Measurements from ENCODE around the gene PNKD. TPM values are rescaled to one million over a fixed set of nuclear protein-coding genes. Genes with fewer than 3 reads are reported as not detected.

The PNKD gene
- total RNA-seq, 1 experiment from 2014 or later = 49.8 TPM

DNA sequence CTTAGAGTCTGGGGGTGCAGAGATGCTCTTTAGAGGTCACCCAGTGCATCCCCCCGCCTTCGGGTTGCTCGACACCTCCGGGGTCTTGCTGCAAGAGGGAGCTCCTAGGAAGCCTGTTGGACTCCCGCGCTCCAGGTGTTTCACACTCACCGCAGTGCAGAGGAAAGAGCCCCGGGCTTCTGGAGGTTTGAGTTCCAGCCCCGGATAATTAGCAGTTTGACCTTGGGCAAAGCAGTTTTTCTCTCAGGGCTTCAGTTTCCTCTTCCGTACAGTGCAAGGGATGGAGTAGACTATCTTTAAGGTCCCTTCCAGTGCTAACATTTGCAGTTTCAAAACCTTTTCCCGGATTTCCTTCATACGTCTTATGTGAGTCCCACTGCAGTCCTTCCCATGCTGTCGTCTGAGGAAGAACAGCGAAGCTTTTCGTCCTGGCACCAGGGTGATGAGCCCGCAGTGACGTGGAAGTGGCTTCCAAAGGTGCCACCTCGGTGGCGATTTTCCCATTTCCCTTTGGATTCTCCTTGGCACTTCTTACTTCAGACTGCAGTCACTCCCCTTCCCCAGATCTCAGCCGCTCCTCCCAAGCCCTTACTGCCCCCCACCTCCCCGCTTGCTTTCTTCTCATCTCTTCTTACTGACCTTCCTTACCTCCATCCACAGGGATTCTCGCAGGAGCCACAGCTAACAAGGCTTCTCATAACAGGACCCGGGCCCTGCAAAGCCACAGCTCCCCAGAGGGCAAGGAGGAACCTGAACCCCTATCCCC is 585 bp downstream of the PNKD start:
- TF ChIP-seq USF1 (CRISPR knock-in tag; IDR thresholded peaks at IDR 0.05) (no peak), SP1 (CRISPR knock-in tag; conservative IDR thresholded peaks at IDR 0.05) (no peak), ETV6 (CRISPR knock-in tag; IDR thresholded peaks at IDR 0.05) (no peak), JUN (CRISPR knock-in tag; IDR thresholded peaks at IDR 0.05) (no peak), ATF6 (CRISPR knock-in tag; IDR thresholded peaks at IDR 0.05) (no peak), TEAD4 (CRISPR knock-in tag; IDR thresholded peaks at IDR 0.05) (no peak), ZNF423 (CRISPR knock-in tag; IDR thresholded peaks at IDR 0.05) (no peak)
- TF ChIP-seq, protein P1, sequence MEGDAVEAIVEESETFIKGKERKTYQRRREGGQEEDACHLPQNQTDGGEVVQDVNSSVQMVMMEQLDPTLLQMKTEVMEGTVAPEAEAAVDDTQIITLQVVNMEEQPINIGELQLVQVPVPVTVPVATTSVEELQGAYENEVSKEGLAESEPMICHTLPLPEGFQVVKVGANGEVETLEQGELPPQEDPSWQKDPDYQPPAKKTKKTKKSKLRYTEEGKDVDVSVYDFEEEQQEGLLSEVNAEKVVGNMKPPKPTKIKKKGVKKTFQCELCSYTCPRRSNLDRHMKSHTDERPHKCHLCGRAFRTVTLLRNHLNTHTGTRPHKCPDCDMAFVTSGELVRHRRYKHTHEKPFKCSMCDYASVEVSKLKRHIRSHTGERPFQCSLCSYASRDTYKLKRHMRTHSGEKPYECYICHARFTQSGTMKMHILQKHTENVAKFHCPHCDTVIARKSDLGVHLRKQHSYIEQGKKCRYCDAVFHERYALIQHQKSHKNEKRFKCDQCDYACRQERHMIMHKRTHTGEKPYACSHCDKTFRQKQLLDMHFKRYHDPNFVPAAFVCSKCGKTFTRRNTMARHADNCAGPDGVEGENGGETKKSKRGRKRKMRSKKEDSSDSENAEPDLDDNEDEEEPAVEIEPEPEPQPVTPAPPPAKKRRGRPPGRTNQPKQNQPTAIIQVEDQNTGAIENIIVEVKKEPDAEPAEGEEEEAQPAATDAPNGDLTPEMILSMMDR (IDR thresholded peaks at IDR 0.05) = no peak
- H3K36me3 Mint-ChIP-seq = peaks cover 37% of the 10 kb centered on the region
- H3K27me3 Mint-ChIP-seq (ENCODE audit: low read depth) = no peaks in the 10 kb centered on the region
- ChIA-PET POLR2A (interaction anchor here (0.7 to 1.7 kb wide), 2 partner anchors 10 to 16 kb away, joined by 5 to 10 read pairs; partner anchors contain the start of gene GPBAR1), CTCF (interaction anchor here (0.6 to 4.4 kb wide), 18 partner anchors 11 to 240 kb away, joined by 3 to 52 read pairs (median 5); partner anchors contain the start of genes CATIP, CTDSP1, GPBAR1 and TMBIM1)
- no peak for DNase-seq (ENCODE audit: low spot score)
- no peaks in the 10 kb centered on the region for H3K9me3 Mint-ChIP-seq
- peak overlapping the region; percentile 84 for H3K4me3 Mint-ChIP-seq
- peak overlapping the region; percentile 84 for H3K27ac Mint-ChIP-seq
- H3K4me1 Mint-ChIP-seq = peaks cover 19% of the 10 kb centered on the region
- no peak for ATAC-seq

GRCh38 chr2:218271487-218271797 is 1.1 kb downstream of the PNKD start:
- peaks cover 35% of the 10 kb centered on the region for H3K36me3 Mint-ChIP-seq
- no peaks in the 10 kb centered on the region for H3K9me3 Mint-ChIP-seq
- CTCF ChIA-PET = interaction anchor here (0.9 to 4.4 kb wide), 9 partner anchors 11 to 135 kb away, joined by 3 to 52 read pairs (median 9); partner anchors contain the start of genes CATIP, GPBAR1 and TMBIM1
- no peaks in the 10 kb centered on the region for H3K27me3 Mint-ChIP-seq (ENCODE audit: low read depth)
- no peak overlapping the region for H3K27ac Mint-ChIP-seq
- DNase-seq (ENCODE audit: low spot score) (no peak), ATAC-seq (no peak)
- H3K4me1 Mint-ChIP-seq = peaks cover 19% of the 10 kb centered on the region
- POLR2A ChIA-PET = no interaction called here
- H3K4me3 Mint-ChIP-seq = peak overlapping the region; percentile 84
- TF ChIP-seq CREM (CRISPR knock-in tag; IDR thresholded peaks at IDR 0.05) = no peak
- no peak for TF ChIP-seq GRHL2 (CRISPR knock-in tag; IDR thresholded peaks at IDR 0.05; ENCODE audit: insufficient replicate concordance, severe bottlenecking)
- no peak for TF ChIP-seq NFYB (CRISPR knock-in tag; conservative IDR thresholded peaks at IDR 0.05; ENCODE audit: low read depth)
- no peak for TF ChIP-seq IRF2 (CRISPR knock-in tag; IDR thresholded peaks at IDR 0.05; ENCODE audit: borderline replicate concordance, low read depth)
- TF ChIP-seq, protein P2, sequence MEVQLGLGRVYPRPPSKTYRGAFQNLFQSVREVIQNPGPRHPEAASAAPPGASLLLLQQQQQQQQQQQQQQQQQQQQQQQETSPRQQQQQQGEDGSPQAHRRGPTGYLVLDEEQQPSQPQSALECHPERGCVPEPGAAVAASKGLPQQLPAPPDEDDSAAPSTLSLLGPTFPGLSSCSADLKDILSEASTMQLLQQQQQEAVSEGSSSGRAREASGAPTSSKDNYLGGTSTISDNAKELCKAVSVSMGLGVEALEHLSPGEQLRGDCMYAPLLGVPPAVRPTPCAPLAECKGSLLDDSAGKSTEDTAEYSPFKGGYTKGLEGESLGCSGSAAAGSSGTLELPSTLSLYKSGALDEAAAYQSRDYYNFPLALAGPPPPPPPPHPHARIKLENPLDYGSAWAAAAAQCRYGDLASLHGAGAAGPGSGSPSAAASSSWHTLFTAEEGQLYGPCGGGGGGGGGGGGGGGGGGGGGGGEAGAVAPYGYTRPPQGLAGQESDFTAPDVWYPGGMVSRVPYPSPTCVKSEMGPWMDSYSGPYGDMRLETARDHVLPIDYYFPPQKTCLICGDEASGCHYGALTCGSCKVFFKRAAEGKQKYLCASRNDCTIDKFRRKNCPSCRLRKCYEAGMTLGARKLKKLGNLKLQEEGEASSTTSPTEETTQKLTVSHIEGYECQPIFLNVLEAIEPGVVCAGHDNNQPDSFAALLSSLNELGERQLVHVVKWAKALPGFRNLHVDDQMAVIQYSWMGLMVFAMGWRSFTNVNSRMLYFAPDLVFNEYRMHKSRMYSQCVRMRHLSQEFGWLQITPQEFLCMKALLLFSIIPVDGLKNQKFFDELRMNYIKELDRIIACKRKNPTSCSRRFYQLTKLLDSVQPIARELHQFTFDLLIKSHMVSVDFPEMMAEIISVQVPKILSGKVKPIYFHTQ (CRISPR knock-in tag; IDR thresholded peaks at IDR 0.05) = no peak
- no peak for TF ChIP-seq CREB1 (CRISPR knock-in tag; IDR thresholded peaks at IDR 0.05)
- TF ChIP-seq, protein P3, sequence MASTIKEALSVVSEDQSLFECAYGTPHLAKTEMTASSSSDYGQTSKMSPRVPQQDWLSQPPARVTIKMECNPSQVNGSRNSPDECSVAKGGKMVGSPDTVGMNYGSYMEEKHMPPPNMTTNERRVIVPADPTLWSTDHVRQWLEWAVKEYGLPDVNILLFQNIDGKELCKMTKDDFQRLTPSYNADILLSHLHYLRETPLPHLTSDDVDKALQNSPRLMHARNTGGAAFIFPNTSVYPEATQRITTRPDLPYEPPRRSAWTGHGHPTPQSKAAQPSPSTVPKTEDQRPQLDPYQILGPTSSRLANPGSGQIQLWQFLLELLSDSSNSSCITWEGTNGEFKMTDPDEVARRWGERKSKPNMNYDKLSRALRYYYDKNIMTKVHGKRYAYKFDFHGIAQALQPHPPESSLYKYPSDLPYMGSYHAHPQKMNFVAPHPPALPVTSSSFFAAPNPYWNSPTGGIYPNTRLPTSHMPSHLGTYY (CRISPR knock-in tag; IDR thresholded peaks at IDR 0.05) = no peak
- TF ChIP-seq ZNF232 (CRISPR knock-in tag; IDR thresholded peaks at IDR 0.05) = no peak
- TF ChIP-seq HMGXB4 (CRISPR knock-in tag; IDR thresholded peaks at IDR 0.05) = no peak
- TF ChIP-seq, protein P4, sequence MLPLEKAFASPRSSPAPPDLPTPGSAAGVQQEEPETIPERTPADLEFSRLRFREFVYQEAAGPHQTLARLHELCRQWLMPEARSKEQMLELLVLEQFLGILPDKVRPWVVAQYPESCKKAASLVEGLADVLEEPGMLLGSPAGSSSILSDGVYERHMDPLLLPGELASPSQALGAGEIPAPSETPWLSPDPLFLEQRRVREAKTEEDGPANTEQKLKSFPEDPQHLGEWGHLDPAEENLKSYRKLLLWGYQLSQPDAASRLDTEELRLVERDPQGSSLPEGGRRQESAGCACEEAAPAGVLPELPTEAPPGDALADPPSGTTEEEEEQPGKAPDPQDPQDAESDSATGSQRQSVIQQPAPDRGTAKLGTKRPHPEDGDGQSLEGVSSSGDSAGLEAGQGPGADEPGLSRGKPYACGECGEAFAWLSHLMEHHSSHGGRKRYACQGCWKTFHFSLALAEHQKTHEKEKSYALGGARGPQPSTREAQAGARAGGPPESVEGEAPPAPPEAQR (CRISPR knock-in tag; IDR thresholded peaks at IDR 0.05) = no peak
- TF ChIP-seq CBFB (CRISPR knock-in tag; IDR thresholded peaks at IDR 0.05; ENCODE audit: low read depth) = no peak
- TF ChIP-seq, protein P5, sequence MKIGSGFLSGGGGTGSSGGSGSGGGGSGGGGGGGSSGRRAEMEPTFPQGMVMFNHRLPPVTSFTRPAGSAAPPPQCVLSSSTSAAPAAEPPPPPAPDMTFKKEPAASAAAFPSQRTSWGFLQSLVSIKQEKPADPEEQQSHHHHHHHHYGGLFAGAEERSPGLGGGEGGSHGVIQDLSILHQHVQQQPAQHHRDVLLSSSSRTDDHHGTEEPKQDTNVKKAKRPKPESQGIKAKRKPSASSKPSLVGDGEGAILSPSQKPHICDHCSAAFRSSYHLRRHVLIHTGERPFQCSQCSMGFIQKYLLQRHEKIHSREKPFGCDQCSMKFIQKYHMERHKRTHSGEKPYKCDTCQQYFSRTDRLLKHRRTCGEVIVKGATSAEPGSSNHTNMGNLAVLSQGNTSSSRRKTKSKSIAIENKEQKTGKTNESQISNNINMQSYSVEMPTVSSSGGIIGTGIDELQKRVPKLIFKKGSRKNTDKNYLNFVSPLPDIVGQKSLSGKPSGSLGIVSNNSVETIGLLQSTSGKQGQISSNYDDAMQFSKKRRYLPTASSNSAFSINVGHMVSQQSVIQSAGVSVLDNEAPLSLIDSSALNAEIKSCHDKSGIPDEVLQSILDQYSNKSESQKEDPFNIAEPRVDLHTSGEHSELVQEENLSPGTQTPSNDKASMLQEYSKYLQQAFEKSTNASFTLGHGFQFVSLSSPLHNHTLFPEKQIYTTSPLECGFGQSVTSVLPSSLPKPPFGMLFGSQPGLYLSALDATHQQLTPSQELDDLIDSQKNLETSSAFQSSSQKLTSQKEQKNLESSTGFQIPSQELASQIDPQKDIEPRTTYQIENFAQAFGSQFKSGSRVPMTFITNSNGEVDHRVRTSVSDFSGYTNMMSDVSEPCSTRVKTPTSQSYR (CRISPR knock-in tag; IDR thresholded peaks at IDR 0.05) = no peak

Data from WTC11 (cell line).